Measurements from ENCODE around the gene CAPN6.

DNA sequence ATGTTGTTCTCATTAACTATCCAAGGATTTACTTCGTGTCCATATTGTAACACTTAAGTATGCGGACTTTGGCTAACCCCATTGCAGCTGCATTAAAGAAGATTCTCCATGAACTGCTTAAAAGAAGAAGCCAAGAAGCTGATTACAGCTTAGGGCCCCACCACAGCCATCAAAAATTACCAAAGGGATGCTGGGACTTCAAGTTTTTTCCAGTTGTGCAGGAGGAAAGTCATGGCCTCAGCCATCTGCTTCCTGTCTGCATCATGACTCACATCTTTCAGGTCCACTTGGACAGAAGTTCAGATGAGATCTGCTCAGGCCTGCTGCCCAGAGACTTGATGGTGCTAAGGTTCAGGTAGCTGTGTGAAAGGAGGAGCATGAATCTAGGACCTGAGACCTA is 38.8 kb upstream of the CAPN6 start:
- TF ChIP-seq POLR2A (IDR thresholded peaks at IDR 0.05; ENCODE audit: low read depth, low read length): no peak
- TF ChIP-seq, protein P1, sequence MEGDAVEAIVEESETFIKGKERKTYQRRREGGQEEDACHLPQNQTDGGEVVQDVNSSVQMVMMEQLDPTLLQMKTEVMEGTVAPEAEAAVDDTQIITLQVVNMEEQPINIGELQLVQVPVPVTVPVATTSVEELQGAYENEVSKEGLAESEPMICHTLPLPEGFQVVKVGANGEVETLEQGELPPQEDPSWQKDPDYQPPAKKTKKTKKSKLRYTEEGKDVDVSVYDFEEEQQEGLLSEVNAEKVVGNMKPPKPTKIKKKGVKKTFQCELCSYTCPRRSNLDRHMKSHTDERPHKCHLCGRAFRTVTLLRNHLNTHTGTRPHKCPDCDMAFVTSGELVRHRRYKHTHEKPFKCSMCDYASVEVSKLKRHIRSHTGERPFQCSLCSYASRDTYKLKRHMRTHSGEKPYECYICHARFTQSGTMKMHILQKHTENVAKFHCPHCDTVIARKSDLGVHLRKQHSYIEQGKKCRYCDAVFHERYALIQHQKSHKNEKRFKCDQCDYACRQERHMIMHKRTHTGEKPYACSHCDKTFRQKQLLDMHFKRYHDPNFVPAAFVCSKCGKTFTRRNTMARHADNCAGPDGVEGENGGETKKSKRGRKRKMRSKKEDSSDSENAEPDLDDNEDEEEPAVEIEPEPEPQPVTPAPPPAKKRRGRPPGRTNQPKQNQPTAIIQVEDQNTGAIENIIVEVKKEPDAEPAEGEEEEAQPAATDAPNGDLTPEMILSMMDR (IDR thresholded peaks at IDR 0.05; ENCODE audit: extremely low read depth in 1 of 2, insufficient read depth in 1 of 2, low read depth in 1 of 2, low read length in 2 of 2): no peak
- TF ChIP-seq POLR2AphosphoS5 (IDR thresholded peaks at IDR 0.05; ENCODE audit: insufficient read depth, low read depth, low read length): no peak
- no peak for TF ChIP-seq EZH2 (IDR thresholded peaks at IDR 0.05; ENCODE audit: borderline replicate concordance, low read depth, low read length, severe bottlenecking)
- TF ChIP-seq JUN (IDR thresholded peaks at IDR 0.05; ENCODE audit: borderline replicate concordance, insufficient read depth, insufficient read length, low read depth): no peak
- TF ChIP-seq MYC (IDR thresholded peaks at IDR 0.05; ENCODE audit: low read depth, low read length): no peak
- TF ChIP-seq, protein P2, sequence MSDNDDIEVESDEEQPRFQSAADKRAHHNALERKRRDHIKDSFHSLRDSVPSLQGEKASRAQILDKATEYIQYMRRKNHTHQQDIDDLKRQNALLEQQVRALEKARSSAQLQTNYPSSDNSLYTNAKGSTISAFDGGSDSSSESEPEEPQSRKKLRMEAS (IDR thresholded peaks at IDR 0.05; ENCODE audit: insufficient read depth, insufficient read length): no peak
- no peak for TF ChIP-seq FOS (IDR thresholded peaks at IDR 0.05; ENCODE audit: borderline replicate concordance, insufficient read depth, low read length)
- TF ChIP-seq GATA2 (IDR thresholded peaks at IDR 0.05; ENCODE audit: insufficient read depth, insufficient read length, low read depth, low read length): no peak

Data from endothelial cell of umbilical vein (primary cell).